NCI-H2196 treated with DMSO at 0.1 percent for 48 hours (cell line): ENCODE results near the gene CTIF.

Source experiments
- DNase-seq: peaks from one replicate; lab custom pipeline; 2025; ENCODE audit not compliant: unreplicated experiment; lab: John Stamatoyannopoulos, UW

CTIF gene

GRCh38 chr18:48796491-48797205, 257.8 kb downstream of the CTIF start:
- no peak for DNase-seq

- DNase-seq: no peak
These were observed 259.0 kb downstream of the CTIF start for GRCh38 chr18:48797841-48798255.

GRCh38 chr18:48798334-48799245, 259.8 kb downstream of the CTIF start:
- no peak for DNase-seq

- DNase-seq: no peak
These were observed 261.0 kb downstream of the CTIF start for GRCh38 chr18:48799724-48800315.

GRCh38 chr18:48800466-48800865, 261.6 kb downstream of the CTIF start:
- DNase-seq: no peak

- no peak for DNase-seq
These were observed 262.3 kb downstream of the CTIF start for GRCh38 chr18:48800876-48801727.

- no peak for DNase-seq
These were observed 263.1 kb downstream of the CTIF start for GRCh38 chr18:48801728-48802542.

GRCh38 chr18:48802543-48803290, 263.9 kb downstream of the CTIF start:
- no peak for DNase-seq

- DNase-seq: no peak
These were observed 264.7 kb downstream of the CTIF start for GRCh38 chr18:48803518-48803917.

GRCh38 chr18:48803951-48804855, 265.4 kb downstream of the CTIF start:
- DNase-seq: no peak

- no peak for DNase-seq
These were observed 266.2 kb downstream of the CTIF start for GRCh38 chr18:48804856-48805610.

GRCh38 chr18:48805826-48806535, 267.1 kb downstream of the CTIF start:
- DNase-seq: no peak

- DNase-seq: no peak
These were observed 267.9 kb downstream of the CTIF start for GRCh38 chr18:48806551-48807261.

- no peak for DNase-seq
These were observed 269.6 kb downstream of the CTIF start for GRCh38 chr18:48808476-48808875.

GRCh38 chr18:48809365-48809764, 270.5 kb downstream of the CTIF start:
- no peak for DNase-seq

- DNase-seq: no peak
These were observed 272.0 kb downstream of the CTIF start for GRCh38 chr18:48810805-48811204.
